ENCODE results near the gene MRPS18C. TPM values are rescaled to one million over a fixed set of nuclear protein-coding genes. Genes with fewer than 3 reads are reported as not detected.

The MRPS18C gene
- total RNA-seq (10 to 100 TPM; 38.2 to 41.5 TPM), polyA plus RNA-seq (10 to 100 TPM; 21.5 to 41.8 TPM)
- long read RNA-seq, donor 1, transcript MRPS18C-208 (2 exons, 2,482 nt) = minor isoform, 5 of 21 reads
- long read RNA-seq, donor 1, transcript MRPS18C-201 (6 exons, 1,643 nt) = major isoform, 7 of 21 reads
- long read RNA-seq, donor 1, partial matches to known transcripts = 2 of 21 reads
- long read RNA-seq, donor 1, other reads (novel, unspliced or antisense) = 4 of 21 reads
- long read RNA-seq, donor 2, transcript MRPS18C-201 (6 exons, 1,643 nt) = major isoform, 15 of 26 reads
- long read RNA-seq, donor 2, partial matches to known transcripts = 0 of 26 reads
- long read RNA-seq, donor 2, other reads (novel, unspliced or antisense) = 4 of 26 reads

DNA sequence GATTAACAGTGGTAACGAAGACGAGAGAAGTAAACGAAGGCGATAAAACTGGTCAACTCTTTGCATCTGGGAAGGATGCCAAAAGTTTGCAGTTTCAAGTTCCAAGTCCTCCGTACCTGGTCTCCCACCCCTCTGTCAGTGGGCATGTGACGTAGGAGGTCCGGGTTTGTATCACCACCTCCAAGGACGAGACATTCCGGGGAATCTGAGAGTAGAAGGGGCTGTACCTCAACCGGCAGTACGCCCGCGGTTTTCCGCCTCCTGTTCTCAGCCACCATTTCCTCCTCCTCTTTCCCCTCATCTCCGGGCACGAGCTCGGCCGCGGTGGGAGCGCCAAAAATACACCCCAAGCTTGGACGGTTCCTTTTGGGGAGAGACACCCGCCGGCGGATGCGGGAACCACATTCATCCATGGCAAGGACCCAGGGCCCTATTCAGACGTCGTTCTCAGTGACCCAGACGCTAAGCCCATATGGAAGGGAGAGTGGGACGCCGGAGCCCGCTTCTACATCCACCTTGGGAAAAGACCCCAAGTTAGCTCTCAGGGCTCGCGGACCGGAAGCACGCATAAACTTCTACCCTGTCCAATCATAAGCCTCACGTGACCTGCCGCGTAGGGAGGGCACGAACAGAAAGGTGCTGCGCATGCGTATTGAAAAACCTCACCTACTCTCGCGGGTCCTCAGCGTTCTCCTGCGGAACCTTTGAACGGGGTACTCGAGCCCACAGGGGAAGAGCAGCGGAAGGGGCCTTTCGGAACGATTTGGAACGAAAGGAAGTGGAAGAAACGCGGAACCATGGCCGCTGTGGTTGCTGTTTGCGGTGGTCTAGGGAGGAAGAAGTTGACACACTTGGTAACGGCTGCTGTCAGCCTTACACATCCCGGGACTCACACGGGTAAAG is at the start of gene MRPS18C, which contains the start of gene HELQ:
TSS of gene MRPS18C (plus strand) at position 778 of the 903 bp plus-strand sequence. CDS start at position 798, 20 bp downstream.
TSS of gene HELQ (minus strand) at position 543 of the 903 bp plus-strand sequence. CDS start at position 413, 130 bp downstream.
- peak within 1 kb of the TSS; percentile 71 to 95 for H3K27ac ChIP-seq (ENCODE audit: low read depth in 1 of 2, low read length in 2 of 2)
- intact Hi-C loops (cut with DNase I) = loop anchor here (2.0 to 10.0 kb wide), 4 partner anchors 29 to 1081 kb away; partner anchors contain the start of genes COQ2 (in 2 of the 2), ABRAXAS1 (in 1 of the 2) and HNRNPD (in 1 of the 2)
- 0% methylated on average over 58 of the region's 58 CpGs for whole genome bisulfite sequencing, 2 donors
- peak; percentile 96 to 98 for DNase-seq
- peak; percentile 98 for ATAC-seq (ENCODE audit: low FRiP score)
- no peaks in the 10 kb centered on the region for H3K9me3 ChIP-seq (ENCODE audit: control insufficient read depth, low read length)
- H3K36me3 ChIP-seq (ENCODE audit: control insufficient read depth in 1 of 2, insufficient read depth in 2 of 2, low read length in 1 of 2) = peaks cover 3 to 4% of the 10 kb centered on the region in 2 donors
- H3K4me3 ChIP-seq (ENCODE audit: low read length in 2 of 2) = peak within 1 kb of the TSS; percentile 93 to 96
- peaks cover 4 to 5% of the 10 kb centered on the region in 2 donors for H3K4me1 ChIP-seq (ENCODE audit: control insufficient read depth in 1 of 2, insufficient read depth in 2 of 2, low read length in 2 of 2)
- H3K27me3 ChIP-seq (ENCODE audit: control insufficient read depth in 1 of 2, insufficient read depth in 2 of 2, low read length in 1 of 2) = no peaks in the 10 kb centered on the region

DNA sequence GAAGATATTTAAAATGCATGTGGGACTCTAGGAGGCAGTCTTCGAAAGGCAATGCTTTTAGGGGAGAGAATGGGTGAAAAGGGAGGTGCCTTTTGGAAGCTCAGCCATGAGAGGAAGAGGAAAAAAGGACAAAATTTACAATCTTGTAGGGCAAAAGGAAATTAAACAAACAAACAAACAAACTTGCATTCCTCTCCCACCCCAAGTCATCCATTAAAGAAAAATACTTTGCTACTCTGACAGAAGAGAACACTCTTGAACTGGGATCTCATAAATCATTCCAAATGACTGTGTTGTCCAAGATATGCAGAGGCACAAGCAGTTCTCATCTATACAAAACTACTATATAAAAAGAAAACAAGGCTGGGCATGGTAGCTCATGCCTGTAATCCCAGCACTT is 47.0 kb upstream of the MRPS18C start:
- Histone ChIP-seq H3K4me1 (ENCODE audit: control insufficient read depth in 1 of 2, insufficient read depth in 2 of 2, low read length in 2 of 2) (no peaks in the 10 kb centered on the region), H3K9me3 (ENCODE audit: control insufficient read depth, low read length) (no peaks in the 10 kb centered on the region), H3K4me3 (ENCODE audit: low read length in 2 of 2) (no peak overlapping the region), H3K36me3 (ENCODE audit: control insufficient read depth in 1 of 2, insufficient read depth in 2 of 2, low read length in 1 of 2) (peaks cover 0 to 10% of the 10 kb centered on the region in 2 donors), H3K27me3 (ENCODE audit: control insufficient read depth in 1 of 2, insufficient read depth in 2 of 2, low read length in 1 of 2) (no peaks in the 10 kb centered on the region), H3K27ac (ENCODE audit: low read depth in 1 of 2, low read length in 2 of 2) (no peak overlapping the region)
- DNase-seq (no peak), ATAC-seq (ENCODE audit: low FRiP score) (no peak)
- intact Hi-C loops (cut with DNase I) = no loop called here
- 94 to 100% methylated on average over 1 of the region's 1 CpG for WGBS, 2 donors

DNA sequence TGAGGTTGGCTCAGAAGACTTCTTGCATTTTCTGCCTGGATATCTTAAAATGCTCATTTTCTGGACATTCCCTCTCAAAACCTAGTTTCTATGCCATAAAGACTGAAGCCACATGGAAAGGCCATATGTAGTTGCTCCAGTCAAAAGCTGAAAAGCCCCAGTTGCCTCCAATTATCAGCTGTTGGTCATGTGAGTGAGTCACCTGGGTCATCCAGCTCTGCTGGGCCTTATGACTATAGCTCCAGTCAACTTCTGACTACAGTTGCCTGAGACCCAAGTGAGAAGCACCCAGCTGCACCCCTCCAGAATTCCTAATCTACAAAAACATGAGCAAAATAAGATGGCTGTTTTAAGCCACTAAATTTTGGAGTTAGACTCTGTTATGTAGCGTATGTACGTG is 42.2 kb upstream of the MRPS18C start:
- ATAC-seq (ENCODE audit: low FRiP score) (no peak), DNase-seq (no peak)
- Histone ChIP-seq H3K27me3 (ENCODE audit: control insufficient read depth in 1 of 2, insufficient read depth in 2 of 2, low read length in 1 of 2) (no peaks in the 10 kb centered on the region), H3K36me3 (ENCODE audit: control insufficient read depth in 1 of 2, insufficient read depth in 2 of 2, low read length in 1 of 2) (peaks cover 0 to 13% of the 10 kb centered on the region in 2 donors), H3K4me3 (ENCODE audit: low read length in 2 of 2) (no peak overlapping the region), H3K9me3 (ENCODE audit: control insufficient read depth, low read length) (no peaks in the 10 kb centered on the region), H3K27ac (ENCODE audit: low read depth in 1 of 2, low read length in 2 of 2) (no peak overlapping the region), H3K4me1 (ENCODE audit: control insufficient read depth in 1 of 2, insufficient read depth in 2 of 2, low read length in 2 of 2) (no peaks in the 10 kb centered on the region)
- WGBS, 2 donors = 98 to 99% methylated on average over 2 of the region's 2 CpGs
- intact Hi-C loops (cut with DNase I) = no loop called here

DNA sequence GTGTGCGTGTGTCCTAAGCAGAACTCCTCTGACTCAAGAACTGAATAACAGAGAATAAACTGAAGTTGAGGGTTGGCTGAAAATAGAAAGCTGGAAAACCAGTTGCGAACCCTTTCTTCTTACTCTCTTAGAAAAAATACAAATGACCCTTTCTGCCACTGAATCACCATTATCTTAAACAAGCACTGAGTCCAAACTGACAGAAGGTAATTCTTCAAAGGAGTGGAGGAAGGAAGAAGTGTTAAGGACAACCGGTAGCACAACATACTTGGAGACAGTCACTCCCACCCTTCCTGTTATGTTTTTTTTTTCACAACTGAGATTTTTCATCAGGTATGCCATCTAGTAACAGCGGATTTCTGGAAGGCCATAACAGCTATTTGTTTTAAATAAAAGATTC is 38.3 kb upstream of the MRPS18C start:
- no peaks in the 10 kb centered on the region for H3K4me1 ChIP-seq (ENCODE audit: control insufficient read depth in 1 of 2, insufficient read depth in 2 of 2, low read length in 2 of 2)
- no peak overlapping the region for H3K27ac ChIP-seq (ENCODE audit: low read depth in 1 of 2, low read length in 2 of 2)
- 81 to 89% methylated on average over 4 of the region's 4 CpGs for WGBS, 2 donors
- H3K27me3 ChIP-seq (ENCODE audit: control insufficient read depth in 1 of 2, insufficient read depth in 2 of 2, low read length in 1 of 2) = no peaks in the 10 kb centered on the region
- no peaks in the 10 kb centered on the region for H3K9me3 ChIP-seq (ENCODE audit: control insufficient read depth, low read length)
- intact Hi-C loops (cut with DNase I) = no loop called here
- no peak overlapping the region for H3K4me3 ChIP-seq (ENCODE audit: low read length in 2 of 2)
- no peak for ATAC-seq (ENCODE audit: low FRiP score)
- H3K36me3 ChIP-seq (ENCODE audit: control insufficient read depth in 1 of 2, insufficient read depth in 2 of 2, low read length in 1 of 2) = peaks cover 0 to 16% of the 10 kb centered on the region in 2 donors
- DNase-seq = no peak

- intact Hi-C loops (cut with DNase I) = no loop called here
- H3K4me1 ChIP-seq (ENCODE audit: control insufficient read depth in 1 of 2, insufficient read depth in 2 of 2, low read length in 2 of 2) = no peaks in the 10 kb centered on the region
- H3K4me3 ChIP-seq (ENCODE audit: low read length in 2 of 2) = no peak overlapping the region
- no peak overlapping the region for H3K27ac ChIP-seq (ENCODE audit: low read depth in 1 of 2, low read length in 2 of 2)
- H3K27me3 ChIP-seq (ENCODE audit: control insufficient read depth in 1 of 2, insufficient read depth in 2 of 2, low read length in 1 of 2) = no peaks in the 10 kb centered on the region
- H3K36me3 ChIP-seq (ENCODE audit: control insufficient read depth in 1 of 2, insufficient read depth in 2 of 2, low read length in 1 of 2) = peaks cover 0 to 13% of the 10 kb centered on the region in 2 donors
- DNase-seq (no peak), ATAC-seq (ENCODE audit: low FRiP score) (no peak)
- H3K9me3 ChIP-seq (ENCODE audit: control insufficient read depth, low read length) = no peaks in the 10 kb centered on the region
These were observed 37.6 kb upstream of the MRPS18C start for GRCh38 chr4:83418211-83418610.

- DNase-seq (no peak), ATAC-seq (ENCODE audit: low FRiP score) (no peak)
- no peak overlapping the region for H3K4me3 ChIP-seq (ENCODE audit: low read length in 2 of 2)
- H3K27me3 ChIP-seq (ENCODE audit: control insufficient read depth in 1 of 2, insufficient read depth in 2 of 2, low read length in 1 of 2) = no peaks in the 10 kb centered on the region
- H3K27ac ChIP-seq (ENCODE audit: low read depth in 1 of 2, low read length in 2 of 2) = no peak overlapping the region
- intact Hi-C loops (cut with DNase I) = no loop called here
- no peaks in the 10 kb centered on the region for H3K9me3 ChIP-seq (ENCODE audit: control insufficient read depth, low read length)
- H3K4me1 ChIP-seq (ENCODE audit: control insufficient read depth in 1 of 2, insufficient read depth in 2 of 2, low read length in 2 of 2) = no peaks in the 10 kb centered on the region
- WGBS, 2 donors = 92 to 95% methylated on average over 1 of the region's 1 CpG
- H3K36me3 ChIP-seq (ENCODE audit: control insufficient read depth in 1 of 2, insufficient read depth in 2 of 2, low read length in 1 of 2) = peaks cover 0 to 3% of the 10 kb centered on the region in 2 donors
These were observed 24.7 kb upstream of the MRPS18C start for GRCh38 chr4:83431200-83431599.

GRCh38 chr4:83436680-83437079 is 19.2 kb upstream of the MRPS18C start:
- ATAC-seq (ENCODE audit: low FRiP score) (no peak), DNase-seq (no peak)
- Histone ChIP-seq H3K9me3 (ENCODE audit: control insufficient read depth, low read length) (no peaks in the 10 kb centered on the region), H3K27ac (ENCODE audit: low read depth in 1 of 2, low read length in 2 of 2) (no peak overlapping the region), H3K4me3 (ENCODE audit: low read length in 2 of 2) (no peak overlapping the region), H3K36me3 (ENCODE audit: control insufficient read depth in 1 of 2, insufficient read depth in 2 of 2, low read length in 1 of 2) (peaks cover 0 to 6% of the 10 kb centered on the region in 2 donors), H3K27me3 (ENCODE audit: control insufficient read depth in 1 of 2, insufficient read depth in 2 of 2, low read length in 1 of 2) (no peaks in the 10 kb centered on the region), H3K4me1 (ENCODE audit: control insufficient read depth in 1 of 2, insufficient read depth in 2 of 2, low read length in 2 of 2) (no peaks in the 10 kb centered on the region)
- 96 to 97% methylated on average over 4 of the region's 4 CpGs for WGBS, 2 donors
- intact Hi-C loops (cut with DNase I) = no loop called here

DNA sequence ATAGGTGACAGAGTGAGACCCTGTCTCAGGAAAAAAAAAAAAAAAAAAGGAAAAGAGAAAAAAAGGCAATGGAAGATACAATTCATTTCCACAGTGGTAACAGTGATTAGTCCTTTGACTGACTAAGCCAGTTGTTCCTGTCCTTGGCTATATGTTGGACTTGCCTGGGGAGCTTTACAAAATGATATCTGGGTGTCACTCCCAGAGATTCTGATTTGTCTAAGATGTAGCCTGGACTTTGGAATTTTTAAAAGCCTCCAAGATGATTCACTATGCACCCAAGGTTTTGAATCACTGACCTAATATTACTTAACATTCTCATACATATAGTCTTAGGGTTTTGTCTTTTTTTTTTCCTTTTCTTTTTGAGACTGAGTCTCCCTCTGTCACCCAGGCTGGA is 17.1 kb upstream of the MRPS18C start:
- ATAC-seq (ENCODE audit: low FRiP score) = no peak
- Histone ChIP-seq H3K36me3 (ENCODE audit: control insufficient read depth in 1 of 2, insufficient read depth in 2 of 2, low read length in 1 of 2) (peaks cover 0 to 6% of the 10 kb centered on the region in 2 donors), H3K9me3 (ENCODE audit: control insufficient read depth, low read length) (no peaks in the 10 kb centered on the region), H3K4me1 (ENCODE audit: control insufficient read depth in 1 of 2, insufficient read depth in 2 of 2, low read length in 2 of 2) (no peaks in the 10 kb centered on the region), H3K4me3 (ENCODE audit: low read length in 2 of 2) (no peak overlapping the region), H3K27me3 (ENCODE audit: control insufficient read depth in 1 of 2, insufficient read depth in 2 of 2, low read length in 1 of 2) (no peaks in the 10 kb centered on the region), H3K27ac (ENCODE audit: low read depth in 1 of 2, low read length in 2 of 2) (no peak overlapping the region)
- no peak for DNase-seq
- intact Hi-C loops (cut with DNase I) = no loop called here
